GM12878 (cell line): ENCODE measurements around the gene UBQLN1. TPM values are rescaled to one million over a fixed set of nuclear protein-coding genes. Genes with fewer than 3 reads are reported as not detected.
"Not testable (repeated sequence)": the region's sequence is repeated elsewhere in the genome, so short reads cannot be mapped to it uniquely, and the experiment has no call there.

Experiments
- ATAC-seq: fragments of 200-7000 bp; cut with Tn5 transposase; 3 replicates; pipeline ENCODE4 v1.9.1; 2020; ENCODE audit warnings: mild to moderate bottlenecking, moderate library complexity
- BruUV-seq: library from RNA; stranded (reverse); fragments of 400-500 nt; replicated peaks from 2 replicates; lab custom pipeline; 2021; lab: Mats Ljungman, UMichigan
- CTCF ChIA-PET: fragments of 300-600 bp; sonication (Branson Sonifier 250); formaldehyde crosslinking; extraction: SDS; loops from one replicate; lab custom pipeline; 2021; ENCODE audit warnings: inconsistent platforms; lab: Yijun Ruan, JAX
- POLR2A ChIA-PET: fragments of 350-600 bp; formaldehyde crosslinking; extraction: SDS; loops from one replicate; lab custom pipeline; 2021; ENCODE audit warnings: inconsistent platforms; lab: Charles Lee
- RAD21 ChIA-PET: fragments of 300-600 bp; sonication (Branson Sonifier 250); formaldehyde crosslinking; loops from one replicate; lab custom pipeline; 2023; ENCODE audit warnings: antibody characterized with exemption; ENCODE audit not compliant: unreplicated experiment; lab: Charles Lee
- SMC1A ChIA-PET: fragments of 300-600 bp; sonication (Branson Sonifier 250); formaldehyde crosslinking; loops from one replicate; lab custom pipeline; 2023; ENCODE audit not compliant: unreplicated experiment, uncharacterized antibody; lab: Charles Lee
- DNase-seq: peaks from one replicate; pipeline ENCODE4 v3.0.0-alpha.2; 2011; ENCODE audit warnings: low read depth, low spot score
- FAIRE-seq: peaks from 3 replicates; lab custom pipeline; 2011; peaks lifted over from hg19 to GRCh38; lab: Jason Lieb, UNC
- H2AFZ ChIP-seq: 2 replicates; pipeline ENCODE4 v1.6.0; 2011; ENCODE audit warnings: low read depth, low read length, control low read depth; ENCODE audit not compliant: control insufficient read depth
- H3K27ac ChIP-seq: 2 replicates; pipeline ENCODE4 v1.5.1; 2011; ENCODE audit warnings: control low read depth; ENCODE audit not compliant: control insufficient read depth, insufficient read depth
- H3K27me3 ChIP-seq, 2 experiments: replicated peaks in 1 of 2; 2 replicates each; pipeline versions ENCODE4 v1.6.0 to v1.6.1; 2011; ENCODE audit warnings: low read length in 1 of 2; ENCODE audit not compliant: control insufficient read depth in 2 of 2, insufficient read depth in 2 of 2
- H3K36me3 ChIP-seq, 2 experiments: 2 replicates each; pipeline ENCODE4 v1.5.1; 2011; ENCODE audit warnings: low read length in 1 of 2; ENCODE audit not compliant: control insufficient read depth in 2 of 2, insufficient read depth in 2 of 2
- H3K4me1 ChIP-seq: 2 replicates; pipeline ENCODE4 v1.6.1; 2011; ENCODE audit warnings: mild to moderate bottlenecking, low read length, moderate library complexity, mixed read lengths; ENCODE audit not compliant: control insufficient read depth, insufficient read depth
- H3K4me2 ChIP-seq: 2 replicates; pipeline ENCODE4 v1.6.0; 2011; ENCODE audit warnings: control low read depth; ENCODE audit not compliant: control insufficient read depth, insufficient read depth
- H3K4me3 ChIP-seq: fragments of 200-600 bp; sonication (generic); 2 replicates; pipeline ENCODE4 v1.5.1; 2016
- H3K79me2 ChIP-seq: 2 replicates; pipeline ENCODE4 v1.6.0; 2011; ENCODE audit warnings: low read length; ENCODE audit not compliant: control insufficient read depth, insufficient read depth
- H3K9ac ChIP-seq: 2 replicates; pipeline ENCODE4 v1.8.0; 2011; ENCODE audit warnings: low read length, control low read depth, mixed read lengths; ENCODE audit not compliant: control insufficient read depth, insufficient read depth
- H3K9me3 ChIP-seq: replicated peaks from 3 replicates; pipeline ENCODE4 v1.5.1; 2011; ENCODE audit warnings: mild to moderate bottlenecking, low read length; ENCODE audit not compliant: control insufficient read depth, insufficient read depth
- H4K20me1 ChIP-seq: 2 replicates; pipeline ENCODE4 v1.6.0; 2011; ENCODE audit not compliant: control insufficient read depth, insufficient read depth
- BACH1 ChIP-seq: fragments of 450-650 bp; IDR thresholded peaks from 2 replicates; pipeline ENCODE4 v1.6.1; 2017; ENCODE audit warnings: mild to moderate bottlenecking, borderline replicate concordance
- WGBS: methylation state at CpG from one replicate; pipeline ENCODE4 v1.1.6; 2016; ENCODE audit warnings: low lambda C conversion rate; ENCODE audit not compliant: insufficient replicate concordance, insufficient coverage; ENCODE audit errors: missing lambda C conversion rate; 5-methylcytosine and 5-hydroxymethylcytosine counted together
- in situ Hi-C: fragments of 300-500 bp; cut with MboI; formaldehyde crosslinking; loops from 9 replicates; pipeline ENCODE4 v1.14.3; 2018; ENCODE audit warnings: mixed read lengths
- intact Hi-C: fragments of 100-400 bp; cut with micrococcal nuclease; formaldehyde crosslinking; loops from one replicate; pipeline ENCODE4 v1.14.2; 2022; ENCODE audit not compliant: unreplicated experiment
- polyA plus RNA-seq, 11 experiments: library from polyadenylated mRNA; depleted of rRNA in 4 of 11; unstranded in 6 of 11; stranded (reverse) in 5 of 11; fragments of >200 nt; fragmentation: Nextera tagmentation in 4 of 11; fragmentation: Illumina TruSeq in 1 of 11; extraction: Ambion mirVana in 4 of 11; extraction: Trizol in 1 of 11; gene quantifications; 1 replicate in 1 of 11; 2 replicates in 10 of 11; pipeline versions ENCODE4 v1.2.1 to v1.2.3, GENCODE V29; 2011 to 2016; ENCODE audit warnings: inconsistent platforms in 2 of 11, missing spikeins in 2 of 11, low read depth in 1 of 11
- total RNA-seq, 4 experiments: library from RNA; depleted of rRNA in 3 of 4; stranded (reverse); fragments of >200 nt in 3 of 4; fragmentation: Illumina TruSeq in 1 of 4; extraction: Trizol in 1 of 4; gene quantifications; 2 replicates each; pipeline versions ENCODE4 v1.2.1 to v1.2.3, GENCODE V29; 2013 to 2021

Gene UBQLN1
- total and polyA plus RNA-seq, 10 of the 15 experiments (the other 5 are each of a cell fraction or from before 2014, with no cell fraction given): 12.4 to 118 (median 66.1) TPM

DNA sequence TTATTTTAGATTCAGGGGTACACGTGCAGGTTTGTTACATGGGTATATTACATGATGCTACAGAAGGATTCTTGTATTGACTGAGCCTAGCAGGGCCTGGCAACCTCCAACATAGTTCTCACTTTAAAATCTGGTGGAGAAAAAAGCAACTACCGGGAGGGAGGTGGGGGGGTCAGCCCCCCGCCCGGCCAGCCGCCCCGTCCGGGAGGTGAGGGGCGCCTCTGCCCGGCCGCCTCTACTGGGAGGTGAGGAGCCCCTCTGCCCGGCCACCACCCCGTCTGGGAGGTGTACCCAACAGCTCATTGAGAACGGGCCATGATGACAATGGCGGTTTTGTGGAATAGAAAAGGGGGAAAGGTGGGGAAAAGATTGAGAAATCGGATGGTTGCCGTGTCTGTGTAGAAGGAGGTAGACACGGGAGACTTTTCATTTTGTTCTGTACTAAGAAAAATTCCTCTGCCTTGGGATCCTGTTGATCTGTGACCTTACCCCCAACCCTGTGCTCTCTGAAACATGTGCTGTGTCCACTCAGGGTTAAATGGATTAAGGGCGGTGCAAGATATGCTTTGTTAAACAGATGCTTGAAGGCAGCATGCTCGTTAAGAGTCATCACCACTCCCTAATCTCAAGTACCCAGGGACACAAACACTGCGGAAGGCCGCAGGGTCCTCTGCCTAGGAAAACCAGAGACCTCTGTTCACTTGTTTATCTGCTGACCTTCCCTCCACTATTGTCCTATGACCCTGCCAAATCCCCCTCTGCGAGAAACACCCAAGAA is 21.0 kb upstream of the UBQLN1 start:
- SMC1A ChIA-PET, FAIRE-seq, H3K27ac ChIP-seq, CTCF ChIA-PET, H3K4me3 ChIP-seq, H3K9me3 ChIP-seq, H2AFZ ChIP-seq, H3K79me2 ChIP-seq, DNase-seq, H3K36me3 ChIP-seq, BruUV-seq, in situ Hi-C loops, H3K4me1 ChIP-seq, H4K20me1 ChIP-seq, POLR2A ChIA-PET, RAD21 ChIA-PET, ATAC-seq, intact Hi-C loops, H3K27me3 ChIP-seq, H3K9ac ChIP-seq, H3K4me2 ChIP-seq: not testable (repeated sequence)
- 40% methylated on average over 4 of the region's 22 CpGs for WGBS

DNA sequence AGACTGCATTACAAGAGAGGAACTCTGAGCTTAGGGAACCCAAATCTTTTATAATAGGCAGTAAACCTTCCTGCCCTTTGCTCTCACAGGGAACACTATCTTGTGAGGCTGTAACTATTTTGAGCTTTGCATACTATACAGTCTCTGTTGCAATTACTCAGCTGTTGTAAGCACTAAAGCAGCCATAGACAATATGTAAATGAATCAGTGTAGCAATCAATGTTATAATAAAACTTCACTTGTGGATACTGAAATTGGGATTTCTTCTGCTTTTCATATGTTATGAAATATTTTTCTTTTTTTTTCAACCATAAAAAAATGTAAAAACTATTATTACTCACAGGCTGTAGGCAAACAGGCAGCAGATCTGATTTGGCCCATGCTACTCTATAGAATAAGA is 16.7 kb upstream of the UBQLN1 start:
- intact Hi-C loops: no loop called here
- no peak for DNase-seq
- no peak for FAIRE-seq
- Histone ChIP-seq H3K4me3 (no peak overlapping the region), H2AFZ (no peak overlapping the region), H3K4me2 (no peak overlapping the region), H3K36me3 (no peaks in the 10 kb centered on the region), H3K9me3 (no peaks in the 10 kb centered on the region; the same call in 2 of the 3 replicates), H3K79me2 (no peaks in the 10 kb centered on the region), H4K20me1 (no peaks in the 10 kb centered on the region), H3K9ac (no peak overlapping the region), H3K27me3 (no peaks in the 10 kb centered on the region), H3K27ac (no peak overlapping the region), H3K4me1 (no peaks in the 10 kb centered on the region)
- ATAC-seq: no peak
- SMC1A ChIA-PET: no interaction called here
- CTCF ChIA-PET: no interaction called here
- RAD21 ChIA-PET: no interaction called here
- POLR2A ChIA-PET: no interaction called here
- BruUV-seq: no TSS peak
- no peak for TF ChIP-seq BACH1
- in situ Hi-C loops: no loop called here
